GOT3 (cell line): ENCODE measurements around the gene GLCE.
"Not testable (repeated sequence)": the region's sequence is repeated elsewhere in the genome, so short reads cannot be mapped to it uniquely, and the experiment has no call there.

Source experiments
- DNase-seq: peaks from one replicate; lab custom pipeline; 2025; ENCODE audit warnings: mixed read lengths; lab: John Stamatoyannopoulos, UW

The GLCE gene

DNA sequence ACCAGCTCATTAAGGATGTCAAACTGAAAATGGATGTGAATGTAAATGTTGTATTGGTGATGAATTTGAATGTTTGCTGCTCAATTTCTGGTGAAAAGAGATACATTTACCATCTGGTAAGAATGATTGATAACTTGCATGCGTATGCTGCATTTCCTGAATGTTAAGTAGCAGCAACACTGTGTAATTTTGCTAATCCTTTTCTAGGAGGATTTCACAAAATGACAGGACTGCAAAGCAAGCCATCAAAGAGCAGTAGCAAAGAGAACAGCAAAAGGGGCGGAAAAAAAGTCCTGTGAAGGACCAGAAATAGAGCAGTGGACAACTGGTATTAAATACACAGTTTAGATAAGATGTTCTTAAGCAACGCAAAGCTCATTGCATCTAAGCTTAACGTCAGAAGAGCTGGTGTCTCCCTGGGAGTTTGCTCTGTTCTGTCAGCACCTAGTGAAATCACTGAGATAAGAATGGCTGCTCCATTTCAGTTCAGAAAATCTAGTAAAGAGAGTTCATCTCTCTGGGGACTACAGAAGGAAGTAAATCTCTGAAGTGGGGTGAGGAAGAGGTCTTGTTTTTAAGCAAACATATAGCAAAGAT, 114.7 kb downstream of the GLCE start:
- DNase-seq = no peak

DNA sequence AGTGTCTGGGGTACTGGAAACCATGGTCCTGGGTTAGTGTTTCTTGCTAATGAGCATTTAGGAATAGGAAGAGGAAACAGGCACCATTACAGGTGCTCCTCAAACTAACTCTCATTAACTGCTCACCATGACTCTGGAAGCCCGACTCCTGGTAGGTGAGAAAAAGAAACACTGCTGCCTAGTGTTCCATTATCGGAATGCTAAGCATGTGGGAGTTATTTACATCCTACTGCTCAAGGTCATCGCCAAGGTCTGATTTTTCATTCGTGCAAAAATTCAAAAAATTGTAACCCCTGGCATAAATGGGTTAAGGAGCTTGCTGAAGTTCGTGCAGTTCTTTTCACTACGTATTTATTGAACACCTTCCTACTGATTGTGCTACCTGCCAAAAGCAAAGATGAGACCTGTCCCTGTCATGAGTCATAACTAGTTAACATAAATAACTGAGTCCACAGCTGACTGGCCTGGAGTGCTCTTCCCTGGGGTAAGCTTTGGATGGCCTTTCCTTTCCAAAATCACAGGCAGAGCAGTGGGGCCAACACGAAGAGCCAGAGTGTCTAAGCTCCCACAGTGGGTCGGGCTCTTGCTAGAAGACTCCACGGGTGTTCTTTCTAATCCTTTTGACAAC, 115.6 kb downstream of the GLCE start:
- DNase-seq = no peak

DNA sequence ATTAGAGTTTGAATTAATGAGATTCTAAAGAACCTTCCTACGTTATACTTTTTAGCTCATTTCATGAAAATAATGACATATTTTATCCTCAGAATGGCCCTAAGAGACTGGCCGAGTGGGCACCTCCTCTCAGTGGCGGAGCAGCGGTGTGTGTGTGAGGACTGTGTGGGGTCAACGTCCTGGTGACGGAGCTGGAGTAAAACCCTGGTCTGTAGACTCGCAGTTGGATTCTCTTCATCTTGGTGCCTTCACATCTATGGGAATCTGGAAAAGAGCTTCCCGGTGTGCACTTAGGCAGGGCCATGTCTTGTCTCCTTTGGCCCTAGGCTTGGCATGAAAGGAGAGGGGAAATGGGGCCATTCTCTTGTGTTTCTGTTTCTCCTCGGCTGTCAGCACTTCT, 116.9 kb downstream of the GLCE start:
- no peak for DNase-seq

DNA sequence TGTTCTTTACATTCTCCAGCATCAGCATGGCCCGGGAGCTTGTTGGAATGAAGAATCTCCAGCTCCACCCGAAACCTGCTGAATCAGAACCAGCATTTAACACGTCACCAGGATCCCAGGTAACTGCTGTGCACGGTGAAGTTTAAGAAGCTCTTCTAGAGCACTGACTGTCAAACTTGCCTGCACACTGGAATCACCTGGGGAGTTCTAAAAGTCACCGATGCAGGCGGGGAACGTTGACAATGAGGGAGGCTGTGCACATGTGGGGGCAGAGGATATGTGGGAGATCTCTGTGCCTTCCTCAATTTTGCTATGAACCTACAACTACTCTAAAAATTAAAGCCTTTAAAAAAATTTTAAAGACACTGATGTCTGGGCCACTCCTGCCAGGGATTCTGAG, 119.2 kb downstream of the GLCE start:
- DNase-seq = no peak

DNA sequence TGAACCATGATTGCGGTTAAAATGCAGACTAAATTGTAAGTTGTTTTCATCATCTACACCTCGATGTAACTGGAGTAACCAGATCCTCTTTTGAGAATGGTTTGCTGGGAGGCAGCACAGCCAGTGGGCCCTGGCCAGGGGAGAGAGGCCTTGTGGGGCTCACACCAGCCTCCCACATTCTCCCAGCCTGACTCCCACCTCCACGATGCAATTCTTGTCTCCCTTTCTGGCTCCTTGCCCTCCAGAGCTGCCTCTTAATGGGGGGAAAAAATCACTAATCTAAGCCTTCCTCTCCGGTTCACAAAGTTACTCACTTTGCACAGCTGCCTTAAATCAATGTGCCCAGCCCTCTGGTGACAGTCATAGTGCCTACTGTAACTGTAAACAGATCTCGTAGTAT, 120.3 kb downstream of the GLCE start:
- DNase-seq = no peak

DNA sequence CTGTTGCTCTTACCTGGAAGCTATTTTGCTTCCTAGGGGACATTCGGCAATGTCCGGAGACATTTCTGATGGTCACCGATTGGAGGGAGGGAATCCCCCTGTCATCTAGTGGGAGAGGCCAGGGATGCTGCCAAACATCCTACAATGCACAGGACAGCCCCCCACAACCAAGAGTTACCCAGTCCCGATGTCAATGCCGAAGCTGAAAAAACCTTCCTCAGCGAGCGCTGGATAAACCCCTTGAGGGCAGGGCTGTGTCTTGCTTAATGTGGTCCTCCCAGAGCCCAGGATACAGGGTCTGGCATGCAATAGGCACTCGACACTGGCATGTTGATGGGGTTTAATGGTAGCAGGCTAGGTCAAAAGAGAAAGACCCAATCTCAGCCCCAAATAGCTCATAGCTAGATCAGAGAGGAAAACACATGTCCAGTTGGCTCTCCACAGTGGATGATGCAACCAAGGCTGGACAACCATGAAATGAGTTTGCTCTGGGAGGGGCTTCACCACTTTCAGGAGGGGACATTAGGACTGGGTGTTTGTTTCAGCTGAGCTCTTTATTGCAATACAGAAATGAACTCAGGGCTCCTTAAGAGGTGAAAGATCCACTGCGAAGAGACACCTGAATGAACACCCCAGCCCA, 121.8 kb downstream of the GLCE start:
- no peak for DNase-seq

DNA sequence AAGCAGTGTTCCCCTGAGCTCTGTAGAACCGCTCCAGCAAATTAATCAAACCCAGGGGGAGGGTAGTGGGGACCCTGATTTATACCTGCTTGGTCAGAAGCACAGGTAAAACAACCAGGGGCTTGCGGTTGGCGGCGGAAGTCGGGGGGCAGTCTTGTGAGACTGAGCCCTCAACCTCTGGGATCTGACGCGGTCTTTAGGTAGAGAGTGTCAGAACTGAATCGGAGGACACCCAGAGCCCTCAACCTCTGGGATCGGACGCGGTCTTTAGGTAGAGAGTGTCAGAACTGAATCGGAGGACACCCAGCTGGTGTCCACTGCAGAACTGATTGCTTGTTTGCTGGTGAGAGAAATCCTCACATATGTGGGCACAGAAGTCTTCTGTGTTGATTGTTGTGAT, 125.4 kb downstream of the GLCE start:
- DNase-seq = no peak

DNA sequence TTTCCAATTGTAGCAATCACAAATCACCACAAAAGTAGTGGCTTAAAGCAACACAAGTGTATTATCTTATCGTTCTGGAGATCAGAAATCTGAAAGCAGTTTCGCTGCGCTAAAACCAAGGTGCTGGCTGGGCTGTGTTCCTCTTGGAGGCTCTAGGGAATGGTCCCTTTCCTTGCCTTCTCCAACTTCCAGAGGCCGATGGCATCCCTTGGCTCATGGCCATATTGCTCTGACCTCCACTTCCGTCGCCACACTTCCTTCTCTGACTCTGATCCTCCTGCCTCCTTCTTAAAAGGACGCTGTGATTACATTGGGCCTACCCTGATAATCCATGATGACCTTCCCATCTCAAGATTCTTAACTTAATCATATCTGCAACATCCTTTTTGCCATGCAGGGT, 127.6 kb downstream of the GLCE start:
- no peak for DNase-seq

DNA sequence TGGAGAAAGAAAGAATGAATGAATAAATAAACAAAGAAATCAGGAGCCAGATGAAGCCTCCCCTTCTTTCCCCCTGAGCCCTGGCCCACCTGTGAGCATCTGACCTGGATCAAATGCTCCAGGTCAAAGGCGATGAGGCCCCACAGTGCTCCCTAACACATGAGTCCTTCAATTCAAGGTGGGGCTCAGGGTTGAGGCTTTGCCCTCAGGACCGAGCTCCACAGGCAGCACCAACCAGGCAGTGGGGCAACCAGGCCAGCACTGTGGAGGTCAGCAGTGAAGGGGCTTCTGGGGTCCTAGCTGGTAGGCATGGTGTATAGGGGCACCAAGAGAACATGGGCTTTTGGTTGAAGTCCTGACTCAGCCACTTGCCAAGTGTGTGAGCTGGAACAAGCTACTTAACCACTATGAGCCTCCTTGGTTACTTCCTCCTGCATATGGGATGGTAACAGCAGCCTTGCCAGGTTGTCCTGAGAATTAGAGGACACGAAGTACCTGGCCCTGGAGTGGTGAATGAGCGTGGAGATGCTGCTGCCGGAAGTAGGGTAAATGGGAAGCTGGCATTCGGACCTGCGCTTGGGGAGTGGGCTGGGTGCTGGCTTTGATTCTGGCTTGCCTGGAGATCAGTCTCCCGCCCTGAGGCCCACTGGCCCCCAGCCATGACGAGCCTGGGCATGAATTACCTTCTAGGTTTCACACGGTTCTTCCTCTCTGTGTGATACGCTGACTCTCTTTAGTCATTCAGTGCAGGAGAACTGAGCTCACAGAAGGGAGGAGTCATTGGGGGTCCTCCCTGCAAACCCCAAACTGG, 128.3 kb downstream of the GLCE start:
- DNase-seq = no peak

DNA sequence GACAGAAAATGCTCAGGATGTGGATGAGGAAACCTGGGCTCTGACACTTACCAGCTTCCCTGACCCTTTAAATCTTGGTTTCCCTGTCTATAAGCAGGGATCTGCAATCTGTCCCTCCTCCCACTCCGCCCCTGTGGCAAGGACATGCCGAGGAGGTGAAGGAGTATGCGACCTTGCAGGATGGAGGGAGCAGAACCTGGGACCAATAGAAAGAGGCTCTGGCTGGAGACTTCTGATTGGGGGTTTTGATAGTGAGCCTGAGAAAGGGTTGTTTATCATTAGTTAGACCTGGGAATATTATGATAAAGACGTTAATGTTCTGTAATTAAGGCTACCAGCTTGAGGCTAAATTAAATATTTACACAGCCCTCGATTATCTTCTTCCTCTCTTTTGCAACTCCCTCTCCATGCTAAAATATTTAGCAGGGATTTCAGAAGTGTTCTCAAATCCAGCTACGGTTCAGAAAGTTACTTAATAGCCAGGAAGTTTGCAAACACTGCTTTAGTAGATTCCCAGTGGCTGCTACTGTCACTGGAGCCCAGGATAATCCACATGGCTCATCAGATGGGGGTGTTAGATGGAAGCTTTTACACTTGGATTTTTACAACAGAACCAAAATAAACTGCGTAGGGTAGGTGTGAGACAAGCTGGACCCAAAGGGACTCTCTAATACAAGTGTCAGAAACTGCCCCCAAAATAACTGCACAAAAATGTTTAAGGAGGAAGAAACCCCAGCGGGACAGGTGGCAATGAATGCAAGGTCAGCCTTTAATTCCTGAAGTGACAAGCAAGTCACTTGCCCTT, 129.1 kb downstream of the GLCE start:
- DNase-seq = no peak

DNA sequence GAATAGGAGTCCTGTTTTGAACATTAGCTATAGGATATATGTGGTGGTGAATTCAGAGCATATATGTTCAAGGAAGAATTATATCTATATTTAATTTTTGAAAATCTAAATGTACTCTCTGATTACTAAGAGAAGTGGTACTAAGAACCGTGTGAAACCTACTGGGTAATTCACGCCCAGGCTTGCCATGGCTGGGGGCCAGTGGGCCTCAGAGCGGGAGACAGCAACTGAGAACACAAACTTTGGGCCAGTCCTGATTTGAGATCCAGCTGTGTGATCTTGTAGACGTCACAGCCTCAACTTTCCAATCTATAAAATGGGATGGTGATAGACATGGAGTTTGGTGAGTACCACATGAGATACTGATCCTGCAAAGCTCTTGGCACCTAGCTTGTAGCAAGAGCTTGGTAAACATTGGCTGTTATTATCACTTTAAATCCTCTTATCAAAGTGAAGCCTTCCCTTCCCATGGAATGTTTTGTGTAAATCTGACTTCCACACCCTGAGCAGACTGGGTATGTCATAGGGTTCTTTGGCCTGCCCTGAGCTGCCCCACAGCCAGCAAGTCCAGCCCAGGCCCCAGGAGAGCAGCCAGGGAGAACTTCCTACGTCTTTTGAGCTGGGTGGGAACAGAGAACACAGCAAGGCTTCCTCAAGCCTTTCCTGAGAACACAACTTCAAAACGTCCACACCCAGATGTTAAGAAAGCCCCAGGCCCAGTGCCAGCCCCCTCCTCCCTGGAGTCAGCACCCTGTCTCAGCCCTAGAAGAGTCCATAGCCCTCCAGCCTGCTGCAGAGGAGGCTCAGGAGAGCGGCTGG, 130.1 kb downstream of the GLCE start:
- DNase-seq = no peak

DNA sequence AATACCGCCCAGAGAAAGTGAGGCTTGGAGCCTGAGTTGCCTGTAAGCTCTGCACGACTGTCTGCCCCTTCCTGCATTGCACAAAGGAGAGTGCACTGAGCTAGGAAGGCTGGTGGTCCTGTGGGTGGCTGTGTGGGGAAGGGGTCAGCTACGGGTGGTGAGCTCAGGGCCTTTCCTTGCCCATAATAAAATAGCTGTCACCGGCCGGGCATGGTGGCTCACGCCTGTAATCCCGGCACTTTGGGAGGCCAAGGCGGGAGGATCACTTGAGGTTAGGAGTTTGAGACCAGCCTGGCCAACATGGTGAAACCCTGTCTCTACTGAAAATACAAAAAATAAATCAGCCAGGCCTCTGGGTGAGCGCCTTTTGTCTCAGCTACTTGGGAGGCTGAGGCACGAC, 131.2 kb downstream of the GLCE start:
- DNase-seq = not testable (repeated sequence)

DNA sequence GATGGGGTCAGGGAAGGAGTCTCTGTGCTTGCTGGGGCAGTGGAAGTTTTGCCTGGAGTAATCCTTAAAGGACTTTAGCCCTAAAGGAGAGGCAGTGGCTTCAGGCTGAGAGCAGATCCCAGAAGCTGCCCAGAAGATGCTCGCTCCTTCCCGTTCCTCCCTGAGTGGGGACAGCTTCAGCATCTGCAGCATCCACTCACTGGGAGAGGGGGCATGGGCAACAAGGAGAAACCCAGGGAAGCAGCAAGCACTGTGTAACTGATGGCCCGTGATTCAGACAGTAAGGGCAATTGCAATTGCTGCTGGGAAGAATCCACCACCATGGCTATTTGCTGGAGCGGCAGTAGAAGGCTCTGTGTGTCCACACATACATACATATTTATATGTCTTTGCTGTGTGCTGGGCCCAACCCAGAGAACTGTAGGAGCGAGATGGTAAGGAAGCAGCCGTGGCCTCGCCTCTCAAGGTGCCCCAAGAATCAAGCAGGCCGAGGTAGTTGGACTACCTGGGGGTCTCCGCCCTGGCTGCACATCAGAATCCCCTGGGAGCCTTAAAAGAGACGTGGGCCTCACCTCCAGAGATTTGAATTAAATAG, 132.5 kb downstream of the GLCE start:
- DNase-seq = no peak

DNA sequence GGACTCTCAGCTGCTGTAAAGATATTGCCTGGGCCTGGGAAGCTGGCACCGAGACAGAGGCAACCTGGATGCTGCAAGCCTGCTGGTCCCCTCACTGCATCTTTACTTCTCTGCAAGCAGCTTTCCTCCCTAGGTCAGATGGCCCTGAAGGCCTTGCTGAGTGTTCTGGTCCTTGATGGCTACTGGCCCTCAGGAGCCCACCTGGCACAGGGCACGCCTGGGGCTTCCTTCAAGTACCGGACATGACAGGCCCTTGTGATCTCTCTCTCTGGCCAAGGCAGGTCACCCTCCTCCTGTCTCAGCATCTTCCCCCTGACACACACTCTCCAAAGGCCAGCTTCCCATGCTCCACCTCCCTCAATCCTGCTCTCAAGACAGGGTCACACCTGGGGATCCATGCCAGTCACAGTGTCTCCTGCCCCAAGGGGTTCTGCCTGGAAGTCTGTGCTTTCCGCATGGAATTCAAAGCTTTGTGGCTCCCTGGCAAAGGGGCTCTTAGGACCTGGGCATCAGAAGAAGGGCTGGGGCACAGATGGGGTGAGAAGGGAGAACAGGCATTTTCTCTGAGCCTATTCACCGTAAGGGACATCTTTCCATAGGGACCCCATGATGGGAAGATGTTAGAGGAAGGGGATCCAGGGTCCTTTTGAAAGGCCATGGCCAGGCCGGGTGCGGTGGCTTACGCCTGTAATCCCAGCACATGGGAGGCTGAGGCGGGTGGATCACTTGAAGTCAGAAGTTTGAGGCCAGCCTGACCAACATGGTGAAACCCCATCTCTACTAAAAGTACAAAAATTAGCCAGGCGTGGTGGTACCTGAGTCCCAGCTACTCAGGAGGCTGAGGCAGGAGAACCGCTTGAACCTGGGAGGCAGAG, 133.5 kb downstream of the GLCE start:
- no peak for DNase-seq

DNA sequence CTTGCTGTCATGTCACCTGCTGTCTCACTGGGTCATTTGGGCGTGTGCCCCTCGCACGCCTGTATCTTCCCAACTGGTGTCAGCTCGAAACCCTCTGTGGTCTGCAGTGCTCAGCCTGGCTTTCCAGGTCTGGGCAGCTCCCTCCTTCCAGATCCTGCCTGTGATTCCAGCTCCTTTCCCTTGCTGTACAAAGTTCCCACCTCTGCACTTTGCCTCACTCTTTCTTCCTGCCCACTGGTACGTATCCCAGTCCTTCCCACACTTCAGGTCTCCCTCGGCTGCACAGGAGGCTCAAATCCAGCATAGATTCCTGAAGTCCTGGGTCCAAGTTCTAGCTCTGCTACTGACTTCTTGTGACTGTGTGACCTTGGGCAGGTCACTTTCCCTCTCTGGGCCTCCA, 136.2 kb downstream of the GLCE start:
- DNase-seq = no peak

DNA sequence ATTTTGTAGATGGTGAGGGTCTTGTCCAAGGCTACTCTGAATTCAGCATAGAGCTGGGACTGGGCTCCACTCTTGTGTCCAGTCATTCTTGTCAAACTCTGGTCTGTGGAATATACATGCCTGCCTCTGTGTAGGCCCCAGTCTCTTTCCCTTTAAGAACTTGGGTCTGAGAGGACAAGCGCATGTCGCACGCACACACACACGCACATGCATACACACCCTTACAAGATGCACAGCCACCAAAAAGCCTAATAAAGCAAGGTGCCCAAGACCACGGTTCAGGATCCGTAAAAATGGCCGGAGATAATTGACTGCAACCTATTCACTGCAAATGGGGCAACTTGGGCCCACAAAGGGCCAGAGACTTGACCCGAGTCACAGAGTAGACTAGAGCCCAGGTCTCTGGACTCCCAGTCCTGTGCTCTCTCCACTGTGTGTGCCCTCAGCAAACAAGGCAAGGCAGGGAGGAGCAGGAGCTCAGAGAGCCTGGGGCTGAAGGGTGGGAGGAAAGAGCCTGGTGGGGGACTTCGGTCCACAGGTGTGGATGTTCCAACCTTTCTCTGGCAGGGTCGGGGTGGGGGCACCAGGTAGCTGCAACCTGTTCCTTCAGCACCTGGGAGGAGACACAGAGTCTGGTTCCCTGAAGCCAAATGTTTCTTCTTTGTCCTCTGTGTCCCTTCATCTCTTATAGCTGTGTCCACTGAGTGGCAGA, 137.4 kb downstream of the GLCE start:
- no peak for DNase-seq

DNA sequence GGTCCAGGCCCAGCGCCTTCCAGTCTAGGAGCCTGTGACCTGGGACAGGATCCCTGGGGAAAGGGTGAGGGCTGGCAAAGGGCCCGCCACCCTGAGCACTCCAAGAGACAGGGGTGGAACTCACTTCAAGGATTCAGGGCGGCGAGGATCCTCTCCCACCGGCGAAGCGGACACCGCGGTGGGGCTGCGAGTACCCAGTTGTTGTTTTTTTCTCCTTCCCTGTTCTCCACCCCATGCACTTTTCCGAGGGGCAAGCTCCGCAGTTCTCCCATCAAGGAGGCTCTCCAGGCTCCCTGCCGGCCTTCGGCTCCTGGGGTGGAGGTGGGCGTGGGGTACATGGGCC, 137.9 kb downstream of the GLCE start:
- no peak for DNase-seq

DNA sequence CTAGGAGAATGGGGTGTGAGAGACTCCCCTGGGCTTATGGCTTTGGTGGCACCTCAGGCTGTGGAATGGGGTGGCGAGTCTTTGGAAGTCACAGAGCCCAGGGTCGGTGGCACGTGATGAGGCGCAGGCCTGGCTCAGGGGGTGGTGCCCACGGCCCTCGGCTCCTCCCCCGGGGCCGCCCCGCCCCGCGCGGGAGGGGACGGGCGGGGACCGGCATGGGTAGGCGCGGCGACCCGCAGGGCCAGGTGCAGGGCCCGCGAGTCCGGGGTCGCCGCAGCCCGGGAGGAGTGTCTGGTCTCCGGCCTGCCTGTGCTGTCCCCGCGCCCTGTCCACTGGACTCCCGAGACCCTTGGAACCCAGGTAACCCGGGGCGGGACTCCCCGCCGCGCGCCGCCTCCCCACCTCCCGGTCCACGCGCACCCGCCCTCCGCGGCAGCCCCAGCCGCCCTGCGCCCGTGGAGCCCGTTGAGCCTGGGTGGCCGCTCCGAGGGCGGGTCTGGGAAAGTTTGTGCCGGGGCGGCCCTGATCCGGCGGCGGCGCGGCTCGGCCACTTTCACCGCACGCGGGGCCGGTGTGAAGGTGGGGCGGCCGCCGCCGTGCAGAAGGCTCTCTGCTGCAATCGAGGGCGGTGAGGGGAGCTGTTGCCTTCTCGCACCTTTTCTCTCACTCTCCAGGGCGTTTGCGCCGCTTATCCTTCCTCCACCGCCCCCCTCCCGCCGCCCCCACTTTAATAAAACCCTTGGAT, 138.4 kb downstream of the GLCE start, which contains the start of gene PAQR5:
PAQR5 (plus strand) TSS at position 216 of the 745 bp plus-strand sequence. CDS start 61,169 bp downstream, outside the sequence.
- DNase-seq = no peak
